CD4-positive, alpha-beta T cell treated with Interleukin-17A for 1 hour (primary cell): Measurements from ENCODE around the gene HCFC1.

Experiments
- DNase-seq: peaks from one replicate; pipeline ENCODE4 v3.0.0-alpha.2; 2020

The HCFC1 gene

GRCh38 chrX:153921511-153922446, 49.8 kb downstream of the HCFC1 start:
- no peak for DNase-seq

GRCh38 chrX:153921070-153921469, 50.5 kb downstream of the HCFC1 start:
- DNase-seq: no peak

GRCh38 chrX:153920546-153920945, 51.1 kb downstream of the HCFC1 start:
- no peak for DNase-seq

- DNase-seq: no peak
Observed at GRCh38 chrX:153919281-153919680, 52.3 kb downstream of the HCFC1 start.

GRCh38 chrX:153917869-153918268, 53.7 kb downstream of the HCFC1 start:
- DNase-seq: no peak

- no peak for DNase-seq
Observed at GRCh38 chrX:153913701-153914100, 57.9 kb downstream of the HCFC1 start.

- no peak for DNase-seq
Observed at GRCh38 chrX:153913211-153913610, 58.4 kb downstream of the HCFC1 start.

- DNase-seq: no peak
Observed at GRCh38 chrX:153911798-153912197, 59.8 kb downstream of the HCFC1 start.

GRCh38 chrX:153910446-153910845, 61.2 kb downstream of the HCFC1 start:
- no peak for DNase-seq

GRCh38 chrX:153909980-153910360, 61.6 kb downstream of the HCFC1 start:
- DNase-seq: no peak

- peak; percentile 8 for DNase-seq
Observed at GRCh38 chrX:153909024-153909979, 62.3 kb downstream of the HCFC1 start.

- no peak for DNase-seq
Observed at GRCh38 chrX:153908219-153908860, 63.3 kb downstream of the HCFC1 start.

GRCh38 chrX:153907456-153907855, 64.2 kb downstream of the HCFC1 start:
- DNase-seq: no peak

GRCh38 chrX:153906126-153906917, 65.3 kb downstream of the HCFC1 start:
- DNase-seq: peak; percentile 35

GRCh38 chrX:153905481-153906095, 66.0 kb downstream of the HCFC1 start:
- no peak for DNase-seq

GRCh38 chrX:153903991-153904957, 67.3 kb downstream of the HCFC1 start, which contains the start of gene AVPR2:
Gene AVPR2, plus strand, starts transcription at chrX:153904673. Its CDS starts 473 bp downstream, at chrX:153905146.
- peak; percentile 2 for DNase-seq

GRCh38 chrX:153903238-153903980, 68.2 kb downstream of the HCFC1 start:
- DNase-seq: no peak

GRCh38 chrX:153902385-153902784, 69.2 kb downstream of the HCFC1 start:
- no peak for DNase-seq

- no peak for DNase-seq
Observed at GRCh38 chrX:153901753-153902140, 69.9 kb downstream of the HCFC1 start.
